Subcutaneous abdominal adipose tissue (tissue), 5 donors: Measurements from ENCODE around the gene SPNS2.

Experiments used
- H3K27ac ChIP-seq: one replicate; pipeline ENCODE4 v1.7.0; 2013; ENCODE audit warnings: low read depth, mild to moderate bottlenecking, inconsistent platforms, low read length, moderate library complexity
- H3K27me3 ChIP-seq, 5 donors: one replicate each; pipeline ENCODE4 v1.7.0; 2013; ENCODE audit warnings: low read length in 5 of 5, inconsistent platforms in 1 of 5; ENCODE audit not compliant: control insufficient read depth in 5 of 5, insufficient read depth in 4 of 5
- H3K36me3 ChIP-seq, 5 donors: one replicate each; pipeline ENCODE4 v1.7.0; 2013; ENCODE audit warnings: low read length in 5 of 5; ENCODE audit not compliant: control insufficient read depth in 5 of 5, insufficient read depth in 5 of 5
- H3K4me1 ChIP-seq, 5 donors: one replicate each; pipeline ENCODE4 v1.7.0; 2013; ENCODE audit warnings: low read length in 5 of 5, mild to moderate bottlenecking in 3 of 5, moderate library complexity in 1 of 5; ENCODE audit not compliant: control insufficient read depth in 5 of 5, insufficient read depth in 5 of 5
- H3K4me3 ChIP-seq, 5 donors: one replicate each; pipeline ENCODE4 v1.7.0; 2013; ENCODE audit warnings: low read length in 5 of 5, low read depth in 1 of 5
- H3K9ac ChIP-seq, 5 donors: one replicate each; pipeline ENCODE4 v1.7.0; 2013; ENCODE audit warnings: low read length in 5 of 5, mild to moderate bottlenecking in 4 of 5, moderate library complexity in 3 of 5
- H3K9me3 ChIP-seq, 5 donors: one replicate each; pipeline ENCODE4 v1.7.0; 2013; ENCODE audit warnings: low read length in 5 of 5; ENCODE audit not compliant: control insufficient read depth in 5 of 5
- donor health status: healthy.
- donor health status: healthy.
- donor health status: healthy.
- donor health status: healthy.
- donor health status: healthy.

The SPNS2 gene

GRCh38 chr17:4472286-4472685 lies 26.4 kb upstream of the SPNS2 start:
- H3K27me3 ChIP-seq = no peaks in the 10 kb centered on the region
- no peaks in the 10 kb centered on the region for H3K9me3 ChIP-seq
- H3K27ac ChIP-seq = no peak overlapping the region
- H3K36me3 ChIP-seq = no peaks in the 10 kb centered on the region
- no peak overlapping the region for H3K9ac ChIP-seq
- no peak overlapping the region for H3K4me3 ChIP-seq
- H3K4me1 ChIP-seq = peaks cover 0 to 17% (median 10%) of the 10 kb centered on the region in 5 donors

DNA sequence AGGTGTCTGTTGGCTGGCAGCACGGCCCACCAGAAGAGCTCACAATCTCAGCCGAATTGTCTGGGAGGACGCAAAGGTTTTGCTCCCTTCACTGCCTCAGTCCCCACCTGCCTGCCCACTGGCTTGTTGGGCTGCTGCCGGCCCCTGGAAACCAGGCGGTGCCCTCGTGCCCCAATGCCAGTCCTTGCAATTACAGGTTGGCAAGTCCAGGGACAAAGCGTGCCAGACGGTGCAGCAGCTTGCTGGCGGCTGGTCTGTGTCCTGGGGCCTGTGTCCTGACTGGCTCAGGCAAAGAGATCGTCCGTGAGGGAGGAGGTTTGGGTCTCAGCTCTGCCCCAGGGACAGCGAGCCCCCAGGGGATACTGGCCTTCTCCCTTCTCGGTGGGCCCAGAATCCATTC lies 24.6 kb upstream of the SPNS2 start:
- H3K27me3 ChIP-seq = no peaks in the 10 kb centered on the region
- no peak overlapping the region for H3K4me3 ChIP-seq
- no peaks in the 10 kb centered on the region for H3K9me3 ChIP-seq
- no peak overlapping the region for H3K27ac ChIP-seq
- no peak overlapping the region for H3K9ac ChIP-seq
- no peaks in the 10 kb centered on the region for H3K36me3 ChIP-seq
- H3K4me1 ChIP-seq = peaks cover 0 to 17% (median 10%) of the 10 kb centered on the region in 5 donors

- no peaks in the 10 kb centered on the region for H3K9me3 ChIP-seq
- no peak overlapping the region for H3K9ac ChIP-seq
- H3K4me3 ChIP-seq = no peak overlapping the region
- no peaks in the 10 kb centered on the region for H3K36me3 ChIP-seq
- no peaks in the 10 kb centered on the region for H3K27me3 ChIP-seq
- no peak overlapping the region for H3K27ac ChIP-seq
- H3K4me1 ChIP-seq = peaks cover 0 to 23% (median 17%) of the 10 kb centered on the region in 5 donors
Observed at GRCh38 chr17:4475001-4475400, 23.7 kb upstream of the SPNS2 start.

DNA sequence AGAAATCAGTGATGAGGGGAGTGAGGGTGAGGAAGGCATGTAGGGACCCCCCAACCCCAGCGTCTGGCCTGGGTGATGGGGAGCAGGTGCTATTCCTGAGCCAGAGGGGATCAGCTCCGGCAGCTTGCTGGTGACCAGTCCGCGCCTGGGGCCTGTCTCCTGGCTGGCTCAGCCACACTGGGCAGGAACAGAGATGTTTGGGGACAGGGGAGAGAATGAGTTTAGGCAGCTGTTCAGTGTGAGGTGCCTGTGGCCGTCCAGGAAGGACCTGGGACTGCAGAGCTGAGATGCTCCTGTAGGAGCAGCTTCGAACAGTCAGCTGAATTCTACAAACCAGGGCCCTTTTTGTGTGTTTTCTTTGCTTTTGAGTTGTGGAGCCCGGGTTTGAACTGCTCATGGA lies 23.2 kb upstream of the SPNS2 start:
- Histone ChIP-seq H3K27me3 (no peaks in the 10 kb centered on the region), H3K9me3 (no peaks in the 10 kb centered on the region), H3K9ac (no peak overlapping the region), H3K27ac (no peak overlapping the region), H3K36me3 (no peaks in the 10 kb centered on the region), H3K4me3 (no peak overlapping the region), H3K4me1 (peaks cover 0 to 28% (median 21%) of the 10 kb centered on the region in 5 donors)

- H3K4me1 ChIP-seq = peaks cover 3 to 33% (median 27%) of the 10 kb centered on the region in 5 donors
- H3K9me3 ChIP-seq = no peaks in the 10 kb centered on the region
- H3K27me3 ChIP-seq = no peaks in the 10 kb centered on the region
- H3K36me3 ChIP-seq = no peaks in the 10 kb centered on the region
- no peak overlapping the region for H3K27ac ChIP-seq
- no peak overlapping the region for H3K9ac ChIP-seq
- H3K4me3 ChIP-seq = no peak overlapping the region
Observed at GRCh38 chr17:4476017-4476416, 22.7 kb upstream of the SPNS2 start.

- Histone ChIP-seq H3K4me1 (peaks cover 6 to 39% (median 33%) of the 10 kb centered on the region in 5 donors), H3K9ac (no peak overlapping the region), H3K27ac (no peak overlapping the region), H3K4me3 (no peak overlapping the region), H3K9me3 (no peaks in the 10 kb centered on the region), H3K27me3 (no peaks in the 10 kb centered on the region), H3K36me3 (no peaks in the 10 kb centered on the region)
Observed at GRCh38 chr17:4476511-4477070, 22.1 kb upstream of the SPNS2 start.

DNA sequence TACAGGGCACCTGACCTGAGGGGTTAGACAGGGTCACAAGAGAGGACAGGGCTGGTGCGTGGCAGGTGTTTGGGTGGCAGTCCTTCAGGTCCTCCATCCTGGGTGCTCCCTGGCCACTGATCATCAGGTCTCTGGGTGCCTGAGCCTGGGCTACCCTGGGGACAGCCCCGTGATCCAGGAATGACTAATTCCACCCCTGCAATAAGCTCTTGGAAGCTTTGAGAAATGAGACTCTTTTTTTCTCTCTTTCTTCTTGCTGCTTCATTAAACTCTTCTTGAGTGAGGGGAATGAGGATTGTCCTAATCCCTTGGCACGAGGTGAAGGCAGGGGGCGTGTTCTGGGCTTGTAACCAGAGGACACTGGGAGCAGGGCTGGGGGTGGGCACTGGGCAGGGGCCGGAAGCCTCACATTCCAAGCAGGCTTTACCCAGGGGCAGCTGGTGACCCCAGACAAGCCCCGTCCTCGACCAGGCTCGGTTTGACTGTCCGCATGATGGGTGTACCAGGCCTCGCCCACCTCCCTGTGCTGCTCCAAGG lies 21.4 kb upstream of the SPNS2 start:
- Histone ChIP-seq H3K27ac (no peak overlapping the region), H3K9me3 (no peaks in the 10 kb centered on the region), H3K4me3 (no peak overlapping the region), H3K27me3 (no peaks in the 10 kb centered on the region), H3K9ac (no peak overlapping the region), H3K4me1 (peaks cover 6 to 40% (median 34%) of the 10 kb centered on the region in 5 donors), H3K36me3 (no peaks in the 10 kb centered on the region)

DNA sequence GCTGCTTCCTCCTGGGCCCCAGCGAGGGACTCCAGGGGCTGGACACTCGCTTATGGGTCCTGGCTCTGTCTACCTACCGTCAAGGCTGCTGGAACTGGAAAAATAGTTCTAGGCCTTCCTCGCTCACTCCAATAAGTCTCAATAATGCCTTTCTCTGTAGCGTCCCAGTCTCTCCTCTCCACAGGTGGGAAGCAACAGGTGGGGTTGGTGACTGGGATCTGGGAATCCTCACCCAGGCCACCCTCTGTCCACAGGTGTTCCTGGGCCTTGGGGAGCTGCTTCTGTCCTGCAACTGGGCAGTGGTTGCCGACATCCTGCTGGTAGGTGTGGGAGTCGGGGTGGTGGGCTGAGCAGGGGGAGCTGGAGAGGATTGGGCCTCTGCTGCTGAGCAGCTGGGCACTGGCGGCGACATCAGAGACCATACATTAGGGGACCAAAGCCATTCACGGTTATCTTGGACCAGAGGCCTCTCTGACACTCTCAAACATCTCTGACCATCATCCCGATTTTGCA lies 20.3 kb upstream of the SPNS2 start:
- Histone ChIP-seq H3K36me3 (no peaks in the 10 kb centered on the region), H3K9me3 (no peaks in the 10 kb centered on the region), H3K4me1 (peaks cover 6 to 40% (median 34%) of the 10 kb centered on the region in 5 donors), H3K9ac (no peak overlapping the region), H3K4me3 (no peak overlapping the region), H3K27me3 (no peaks in the 10 kb centered on the region), H3K27ac (no peak overlapping the region)

- Histone ChIP-seq H3K4me1 (peaks cover 6 to 40% (median 26%) of the 10 kb centered on the region in 5 donors), H3K4me3 (no peak overlapping the region), H3K9me3 (no peaks in the 10 kb centered on the region), H3K27me3 (no peaks in the 10 kb centered on the region), H3K27ac (no peak overlapping the region), H3K9ac (no peak overlapping the region), H3K36me3 (no peaks in the 10 kb centered on the region)
Observed at GRCh38 chr17:4479340-4479981, 19.2 kb upstream of the SPNS2 start.

- peaks cover 6 to 37% (median 24%) of the 10 kb centered on the region in 5 donors for H3K4me1 ChIP-seq
- no peaks in the 10 kb centered on the region for H3K36me3 ChIP-seq
- no peaks in the 10 kb centered on the region for H3K9me3 ChIP-seq
- no peak overlapping the region for H3K27ac ChIP-seq
- H3K4me3 ChIP-seq = peak overlapping the region in 1 of 5 donors; percentile 36
- no peaks in the 10 kb centered on the region for H3K27me3 ChIP-seq
- H3K9ac ChIP-seq = no peak overlapping the region
Observed at GRCh38 chr17:4479982-4480751, 18.5 kb upstream of the SPNS2 start.
